Left forelimb (tissue), 1 donor: ENCODE data around the gene L2HGDH.

Experiments
- DNase-seq: peaks from one replicate; pipeline ENCODE4 v3.0.0-alpha.2; 2018; ENCODE audit warnings: low spot score

L2HGDH gene

GRCh38 chr14:50229681-50230080 lies 82.3 kb downstream of the L2HGDH start:
- no peak for DNase-seq

DNA sequence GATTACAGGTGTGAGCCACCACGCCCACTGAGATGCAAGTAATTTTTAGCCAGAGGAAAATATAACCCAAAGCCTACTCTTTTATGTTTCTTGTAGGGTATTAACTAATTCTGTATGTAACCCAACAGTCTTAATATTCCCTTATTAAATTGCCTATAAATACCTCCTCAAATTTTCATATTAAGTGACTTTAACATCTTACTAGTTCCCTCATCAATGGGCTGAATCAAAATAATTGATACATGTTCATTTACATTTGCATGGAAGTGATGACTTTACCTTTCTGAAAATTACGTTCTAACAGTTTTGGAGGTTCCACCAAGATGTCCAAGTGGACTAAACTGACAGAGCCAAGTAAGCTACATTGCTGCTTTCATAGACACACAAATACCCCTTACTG lies 83.7 kb downstream of the L2HGDH start:
- DNase-seq = no peak

DNA sequence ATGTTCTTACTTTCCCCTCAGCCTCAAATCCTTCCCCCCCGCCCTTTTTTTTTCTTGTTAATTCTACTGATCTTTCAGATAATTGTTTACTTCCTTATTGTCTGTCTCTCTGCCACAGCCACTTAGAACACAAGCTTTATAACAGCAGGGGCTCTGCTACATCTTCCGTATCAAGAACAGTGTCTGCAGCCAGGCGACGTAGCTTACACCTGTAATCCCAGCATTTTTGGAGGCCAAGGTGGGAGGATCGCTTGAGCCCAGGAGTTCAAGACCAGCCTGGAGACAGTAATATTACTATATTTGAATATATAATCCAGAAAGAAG lies 86.1 kb downstream of the L2HGDH start:
- DNase-seq = no peak

- DNase-seq = no peak
Observed at GRCh38 chr14:50225067-50225973, 86.7 kb downstream of the L2HGDH start.

- DNase-seq = no peak
Observed at GRCh38 chr14:50222055-50222613, 89.9 kb downstream of the L2HGDH start.

- DNase-seq = no peak
Observed at GRCh38 chr14:50218501-50218900, 93.5 kb downstream of the L2HGDH start.

- no peak for DNase-seq
Observed at GRCh38 chr14:50215416-50215815, 96.6 kb downstream of the L2HGDH start.

DNA sequence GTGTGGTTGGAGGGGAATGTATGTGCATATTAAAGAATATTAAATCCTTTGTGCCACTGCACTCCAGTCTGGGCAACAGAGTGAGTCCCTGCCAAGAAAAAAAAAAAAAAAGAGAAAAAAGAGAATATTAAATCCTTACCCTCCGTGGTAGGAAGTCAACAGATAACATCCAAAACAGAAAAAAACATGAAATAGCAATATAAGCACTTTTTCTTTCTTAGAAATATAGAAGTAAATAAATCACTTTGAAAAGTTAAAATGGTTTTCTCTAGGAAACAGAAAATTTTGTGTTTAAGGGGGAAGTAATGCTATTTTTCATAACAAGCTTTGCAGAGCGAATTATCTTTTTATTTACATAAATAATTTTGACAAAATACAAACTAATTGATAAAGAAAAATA lies 98.2 kb downstream of the L2HGDH start:
- DNase-seq = no peak

- no peak for DNase-seq
Observed at GRCh38 chr14:50212726-50213125, 99.3 kb downstream of the L2HGDH start.

- no peak for DNase-seq
Observed at GRCh38 chr14:50210074-50210473, 102.0 kb downstream of the L2HGDH start.

DNA sequence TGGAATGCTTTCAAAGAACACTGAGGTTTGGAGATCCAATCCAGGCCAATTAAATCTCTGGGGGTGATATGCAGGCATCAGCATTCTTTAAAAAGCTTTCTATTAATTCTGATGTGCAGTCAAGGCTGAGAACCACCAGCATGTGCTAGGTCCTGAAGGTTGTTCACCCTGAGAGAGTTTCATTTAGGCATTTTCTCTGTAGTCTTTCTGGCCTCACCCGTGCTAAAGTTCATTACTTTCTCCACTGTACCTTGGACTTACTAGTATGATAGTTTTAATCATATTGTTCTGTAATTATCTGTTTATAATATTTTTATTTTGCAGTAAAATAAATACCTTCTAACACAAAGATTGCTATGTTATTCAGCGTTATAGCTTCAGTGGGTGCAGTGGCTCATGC lies 113.5 kb downstream of the L2HGDH start:
- DNase-seq = no peak

- DNase-seq = no peak
Observed at GRCh38 chr14:50191499-50191898, 120.5 kb downstream of the L2HGDH start.
